DMS153 (cell line): ENCODE measurements around the gene CNTFR.
A peak's percentile ranks its signal among the peaks of the same experiment; 100 is the strongest.
"Not testable (repeated sequence)": the region's sequence is repeated elsewhere in the genome, so short reads cannot be mapped to it uniquely, and the experiment has no call there.

Experiments used
- DNase-seq: peaks from one replicate; lab custom pipeline; 2025; lab: John Stamatoyannopoulos, UW

Gene CNTFR

DNA sequence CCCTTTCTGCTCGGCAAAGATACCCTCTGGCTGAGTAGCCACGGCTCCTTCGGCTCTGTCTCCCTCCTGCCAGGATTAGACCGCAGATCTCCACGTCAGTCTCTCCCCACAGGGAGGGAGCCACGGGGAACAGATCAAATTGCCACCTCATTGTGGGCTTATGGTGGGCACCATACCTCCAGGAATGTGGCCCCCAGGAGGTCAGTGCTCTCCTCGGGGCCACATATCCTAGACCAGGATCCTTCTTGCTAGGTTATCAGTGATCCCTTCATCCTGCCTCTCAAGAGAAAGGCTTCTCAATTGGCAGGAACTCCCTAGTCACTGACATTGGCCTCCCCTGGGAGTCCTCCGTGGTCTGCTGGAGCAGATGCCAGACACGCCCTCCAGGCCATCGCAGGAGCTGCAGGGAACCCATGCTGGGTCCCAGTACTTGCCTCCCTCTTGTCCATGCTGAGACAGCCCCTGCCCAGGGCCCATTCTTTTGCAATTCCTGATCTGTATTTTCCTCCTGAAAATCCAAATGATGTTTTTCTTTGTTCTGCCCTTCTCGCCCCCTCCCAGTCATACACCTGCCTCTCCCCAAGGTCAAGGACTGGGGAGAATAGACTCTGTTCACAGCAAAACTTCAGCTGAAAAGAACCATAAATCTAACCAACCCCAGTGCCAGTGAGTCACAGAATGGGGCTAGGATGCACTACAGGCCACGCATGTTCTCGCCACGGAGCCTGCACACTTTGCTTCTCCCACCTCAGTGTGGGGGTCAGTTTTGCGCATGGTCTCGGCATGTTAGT is 35.1 kb downstream of the CNTFR start:
- peak; percentile 80 for DNase-seq

DNA sequence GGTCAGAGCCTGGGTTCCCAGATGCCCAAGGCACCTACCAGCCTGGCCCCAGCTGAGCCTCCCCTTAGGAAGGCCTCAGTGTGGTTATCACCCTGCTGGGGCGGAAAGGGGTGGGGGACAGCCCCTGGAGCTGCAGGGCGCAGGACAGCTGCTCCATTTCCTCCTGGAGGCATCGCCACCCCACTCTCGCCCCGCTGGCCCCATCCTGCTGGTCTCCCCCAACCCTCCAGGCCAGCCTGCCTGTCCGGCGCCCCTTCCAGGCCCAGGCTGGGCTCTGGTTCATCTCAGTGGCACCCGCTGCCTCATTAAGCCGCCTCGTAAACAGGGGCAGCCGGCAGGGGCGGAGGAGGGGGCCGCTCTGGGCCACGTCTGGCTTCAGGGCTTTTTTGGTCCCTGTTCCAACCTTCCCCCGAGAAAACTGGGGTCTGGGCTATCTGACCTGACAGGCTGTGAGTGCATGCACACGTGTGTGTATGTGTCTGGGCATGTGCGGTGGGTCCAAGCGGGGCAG is 36.0 kb downstream of the CNTFR start:
- no peak for DNase-seq

DNA sequence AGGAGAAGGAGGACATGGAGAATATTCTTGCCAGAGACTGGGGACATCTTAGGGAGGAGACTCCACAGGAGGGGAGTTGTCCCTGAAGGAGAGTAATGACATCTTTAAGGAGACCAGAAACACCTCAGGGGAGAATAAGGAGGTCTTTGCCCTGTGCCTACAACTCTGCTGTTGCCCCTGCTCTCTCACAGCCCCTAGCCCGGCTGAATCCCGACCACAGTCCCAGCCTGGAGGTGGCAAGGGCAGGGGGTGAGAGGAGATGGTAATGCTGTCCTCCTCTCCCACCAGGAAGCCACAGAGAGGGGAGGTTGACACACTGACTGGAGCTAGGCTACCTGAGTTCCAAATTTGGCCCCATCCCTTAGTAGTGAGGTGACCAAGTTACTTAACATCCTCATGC is 36.5 kb downstream of the CNTFR start:
- no peak for DNase-seq

DNA sequence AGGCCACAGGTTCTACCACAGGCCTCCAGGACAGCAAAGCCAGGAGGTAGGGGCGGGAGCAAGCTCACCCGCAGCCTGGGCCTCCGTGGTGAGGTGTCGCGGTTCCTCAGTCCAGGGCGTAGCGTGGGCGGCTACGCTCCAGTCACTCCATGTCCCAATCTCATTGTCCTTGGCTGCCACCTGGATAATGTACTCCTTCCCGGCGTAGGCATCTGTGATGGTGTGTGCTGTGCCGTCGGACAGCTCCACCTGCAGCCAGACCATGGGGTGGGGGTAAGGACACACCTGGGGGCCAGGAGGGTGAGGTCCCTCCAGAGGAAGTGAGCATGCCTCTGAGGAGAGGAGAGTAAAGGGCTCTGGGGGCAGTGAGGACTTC is 36.9 kb downstream of the CNTFR start:
- DNase-seq, result no peak

DNA sequence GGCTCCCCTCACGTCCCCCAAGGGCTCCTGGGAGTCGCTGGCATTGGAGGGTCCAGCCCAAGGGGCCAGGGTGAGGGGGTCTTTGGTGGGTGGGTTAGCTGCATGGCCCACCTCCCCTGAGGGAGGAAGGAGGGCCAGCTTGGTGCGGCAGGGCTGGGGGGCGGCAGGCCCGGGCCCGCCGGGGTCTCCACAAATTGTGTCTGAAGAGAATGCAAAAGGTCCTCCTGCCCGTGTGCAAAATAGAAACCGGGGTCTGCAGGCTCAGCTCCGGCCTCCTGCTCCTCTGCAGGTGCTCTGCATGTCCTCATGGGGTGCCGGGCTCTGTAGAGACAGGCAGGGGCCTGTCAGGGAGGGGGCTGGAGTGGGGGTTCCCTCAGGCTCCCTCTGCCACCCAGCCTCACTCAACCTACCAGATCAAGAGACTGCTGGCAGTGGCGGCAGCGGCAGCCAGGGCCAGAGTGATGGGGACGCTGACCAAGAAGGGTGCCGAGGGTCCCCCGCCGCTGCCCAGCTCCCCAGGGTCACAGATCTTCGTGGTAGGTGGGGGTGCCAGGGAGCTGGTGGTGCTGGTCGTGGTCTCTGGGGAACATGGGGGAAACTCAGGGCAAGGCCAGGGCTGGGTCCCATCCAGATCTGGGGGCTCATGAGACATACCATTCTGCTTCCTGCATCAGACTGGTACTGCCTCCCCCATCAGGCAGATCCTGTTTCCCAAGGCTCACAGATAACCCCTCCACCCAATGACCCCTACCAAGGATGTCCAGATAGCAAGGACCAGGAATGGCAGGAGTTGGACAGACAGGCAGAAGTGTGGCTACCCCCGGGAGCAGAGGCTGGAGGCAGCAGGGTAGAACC is 37.5 kb downstream of the CNTFR start:
- no peak for DNase-seq

DNA sequence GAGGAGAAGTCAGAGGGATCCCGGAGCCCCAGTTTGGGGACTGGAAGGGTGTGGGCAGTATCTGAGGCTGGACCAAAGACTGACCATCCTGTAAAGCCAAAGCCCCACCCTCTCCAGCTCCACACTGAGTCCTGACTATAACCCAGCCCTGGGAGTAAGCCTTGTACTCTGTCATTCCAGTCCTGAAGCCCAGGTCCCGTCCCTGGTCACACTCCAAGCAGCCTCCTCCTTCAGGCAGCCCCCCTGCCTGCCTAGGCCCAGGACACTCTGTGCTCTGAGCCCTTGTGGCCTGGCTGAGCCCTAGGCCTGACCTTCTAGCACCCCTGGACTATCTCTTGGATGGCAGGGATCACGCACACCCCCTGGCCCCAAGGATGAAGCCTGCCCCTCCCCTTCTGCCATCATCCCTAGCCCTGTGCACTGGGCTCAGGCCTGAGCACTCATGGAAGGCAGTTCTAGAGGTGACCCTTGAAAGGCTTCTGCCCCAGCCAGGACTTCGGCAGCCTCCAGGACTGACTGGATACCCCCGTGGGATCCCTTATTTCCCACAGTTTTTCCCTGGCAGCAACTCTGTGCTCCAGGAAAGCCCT is 38.7 kb downstream of the CNTFR start:
- DNase-seq, result no peak

DNA sequence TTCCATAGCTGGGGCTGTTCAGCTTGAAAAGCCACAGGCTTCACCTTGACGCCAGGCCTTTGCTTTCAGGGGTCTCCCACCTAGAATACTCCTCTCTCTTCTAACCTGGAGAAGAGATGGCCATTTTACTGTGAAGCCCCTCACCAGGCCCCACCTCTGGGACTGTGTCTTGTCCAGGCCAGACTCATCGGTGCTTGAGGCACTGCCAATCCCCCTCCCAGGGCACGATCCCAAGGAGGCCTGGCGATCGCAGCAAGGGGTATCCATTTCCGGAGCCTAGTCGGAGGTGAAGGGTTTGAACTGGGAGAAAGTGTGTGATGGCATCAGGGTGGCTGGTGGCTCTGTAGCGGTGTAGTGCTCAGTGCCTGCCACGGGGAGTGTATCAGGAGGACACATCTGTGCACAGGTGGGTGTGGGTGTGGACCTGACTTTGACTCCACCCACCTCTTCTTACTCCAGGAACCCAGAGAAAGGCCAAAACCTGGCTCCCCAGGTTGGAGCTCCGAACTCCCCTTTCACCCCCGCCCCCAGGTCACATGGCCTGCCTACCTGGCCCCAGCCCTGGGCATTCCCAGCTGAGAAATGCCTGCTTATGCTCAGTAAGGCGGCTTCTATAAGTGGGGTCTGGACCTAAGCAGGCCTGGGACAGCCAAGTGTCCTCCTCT is 39.4 kb downstream of the CNTFR start:
- no peak for DNase-seq

DNA sequence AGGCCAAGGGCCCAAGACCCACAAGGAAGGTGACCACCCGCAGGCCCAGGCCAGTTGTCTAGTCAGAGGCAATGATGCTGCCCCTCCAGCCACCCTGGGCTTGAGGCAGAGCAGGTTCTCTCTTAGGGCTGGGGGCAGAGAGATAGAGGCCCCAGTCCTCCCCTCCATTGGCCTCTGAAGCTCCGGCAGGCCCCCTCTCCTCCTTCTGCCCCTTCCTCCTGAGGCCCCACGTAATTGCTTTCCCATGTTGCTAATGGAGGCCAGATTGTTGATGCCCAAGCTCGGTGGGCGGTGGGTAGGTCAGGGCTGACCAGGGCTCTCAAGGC is 40.2 kb downstream of the CNTFR start:
- DNase-seq, result no peak

DNA sequence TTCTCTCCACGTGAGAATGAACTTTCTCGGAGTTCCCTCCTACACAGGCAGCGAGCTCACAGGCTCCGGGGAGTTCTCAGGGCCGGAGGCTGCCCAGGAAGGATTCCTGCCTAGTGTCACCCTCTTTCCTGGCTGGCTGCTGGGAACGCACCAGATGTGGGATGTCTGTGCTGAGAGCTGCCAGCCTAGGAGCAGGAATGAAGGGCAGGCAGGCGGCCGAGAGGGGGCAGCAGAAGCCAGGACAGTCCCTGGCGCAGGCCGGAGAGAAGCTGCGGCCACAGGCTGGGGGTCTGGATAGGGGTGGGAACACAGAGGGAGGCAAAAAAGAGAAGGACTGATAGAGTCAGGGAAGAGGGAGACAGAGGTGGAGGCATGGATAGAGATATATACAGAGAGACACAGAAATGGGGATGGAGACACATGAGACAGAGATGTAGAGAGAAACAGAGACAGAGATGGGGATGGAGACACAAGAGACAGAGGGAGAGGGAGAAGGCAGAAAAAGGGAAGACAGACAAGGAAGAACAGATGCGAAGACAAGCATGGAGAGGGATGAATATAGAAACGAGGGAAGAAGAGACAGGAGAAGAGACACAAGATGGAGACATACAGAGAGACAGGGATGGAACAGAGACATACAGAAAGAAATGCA is 41.4 kb downstream of the CNTFR start:
- DNase-seq, result no peak

DNA sequence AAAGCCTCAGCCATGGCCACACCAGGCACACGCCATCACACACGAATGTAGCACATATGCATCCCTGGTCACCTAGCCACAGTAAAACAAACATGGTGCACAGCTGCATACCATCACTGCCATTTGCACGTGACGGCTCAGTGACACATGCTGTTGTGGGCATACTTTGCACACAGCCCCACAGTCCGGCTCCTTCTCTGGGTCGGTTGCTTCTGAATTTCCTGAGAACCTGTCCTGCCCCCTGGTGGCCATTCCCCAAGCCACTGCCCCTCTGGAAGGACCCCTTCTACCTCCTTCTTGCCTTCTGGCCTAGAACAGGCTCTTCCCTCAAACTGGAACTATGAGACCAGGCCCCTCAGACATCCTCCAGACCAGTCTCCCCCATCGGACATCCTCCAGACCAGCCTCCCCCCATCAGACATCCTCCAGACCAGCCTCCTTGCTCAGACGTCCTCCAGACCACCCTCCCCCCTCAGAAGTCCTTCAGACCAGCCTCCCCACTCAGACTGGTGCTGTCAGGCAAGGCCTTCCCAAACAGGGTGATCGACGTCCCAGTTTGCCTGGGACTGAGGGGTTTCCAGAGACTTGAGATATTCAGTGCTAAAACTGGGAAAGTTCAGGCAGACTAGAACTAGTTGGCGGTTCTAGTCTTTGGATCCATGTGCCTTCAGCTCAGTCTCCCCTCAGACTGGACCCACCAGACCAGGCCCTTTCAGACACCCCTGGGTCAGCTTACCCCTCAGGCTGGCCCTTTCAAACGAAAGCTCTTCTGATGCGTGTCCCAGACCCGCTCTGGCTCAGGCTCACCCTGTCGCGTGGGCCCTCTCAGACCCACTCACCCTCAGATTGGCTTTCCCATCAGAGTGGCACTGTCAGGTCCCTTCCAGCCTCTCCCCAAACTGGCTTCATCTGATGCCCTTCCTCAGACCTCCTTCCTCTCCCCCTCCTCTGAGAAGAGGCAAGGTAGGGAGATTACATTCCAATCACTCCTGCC is 42.4 kb downstream of the CNTFR start:
- DNase-seq, result no peak

DNA sequence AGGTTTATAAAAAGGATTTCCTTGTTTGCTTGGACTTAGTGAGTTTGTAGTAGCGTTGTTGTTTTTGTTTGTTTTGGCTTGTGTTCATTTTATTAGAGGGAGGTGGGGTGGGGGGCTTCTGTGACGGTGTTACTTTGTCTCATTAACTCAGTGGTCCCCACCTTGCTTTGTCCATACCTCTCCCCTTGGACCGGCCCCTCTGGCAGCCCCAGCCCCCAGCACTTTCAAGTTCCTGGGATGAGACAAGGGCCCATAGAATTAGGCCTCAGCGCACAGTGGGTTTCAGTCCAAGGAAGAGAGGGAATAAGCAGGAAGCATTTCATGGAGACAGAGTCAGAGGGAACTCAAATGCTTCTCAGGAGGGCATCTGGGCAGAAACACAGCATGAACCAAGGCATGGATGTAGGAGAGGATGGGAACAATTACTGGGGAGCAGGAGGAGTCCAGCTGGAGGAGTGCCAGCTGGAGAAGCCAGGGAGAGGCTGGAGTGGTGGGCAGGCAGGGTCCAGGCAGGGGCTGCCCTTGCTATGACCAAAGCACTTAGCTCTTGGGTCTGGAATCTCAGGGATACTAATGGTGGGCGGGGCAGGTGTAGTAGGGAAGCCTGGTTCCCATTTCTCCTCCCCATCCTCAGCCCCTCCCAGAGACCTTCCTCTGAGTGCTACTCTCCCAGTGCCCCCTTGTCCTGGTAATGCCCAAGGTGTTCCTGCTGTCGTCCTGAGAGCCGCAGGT is 43.3 kb downstream of the CNTFR start:
- no peak for DNase-seq

DNA sequence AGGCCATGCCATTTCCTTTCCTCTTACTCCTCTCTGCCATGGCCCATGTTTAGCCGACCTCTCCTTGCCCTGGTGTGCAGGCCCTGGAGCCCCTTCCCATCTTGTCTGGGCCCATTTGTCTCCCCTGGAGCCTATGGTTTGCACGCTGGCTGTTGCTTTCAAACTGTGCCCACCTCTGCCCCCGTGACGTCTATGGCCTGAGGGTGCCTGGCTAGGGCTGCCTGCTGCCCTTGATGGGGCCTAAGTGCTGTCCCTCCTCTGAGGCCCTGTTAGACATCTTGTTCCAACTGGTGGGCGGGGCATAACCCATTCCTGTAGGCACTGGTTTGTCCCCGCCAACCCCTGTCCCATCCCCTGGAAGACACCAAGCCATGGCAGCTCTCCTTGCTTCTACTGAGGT is 44.0 kb downstream of the CNTFR start:
- DNase-seq, result no peak

DNA sequence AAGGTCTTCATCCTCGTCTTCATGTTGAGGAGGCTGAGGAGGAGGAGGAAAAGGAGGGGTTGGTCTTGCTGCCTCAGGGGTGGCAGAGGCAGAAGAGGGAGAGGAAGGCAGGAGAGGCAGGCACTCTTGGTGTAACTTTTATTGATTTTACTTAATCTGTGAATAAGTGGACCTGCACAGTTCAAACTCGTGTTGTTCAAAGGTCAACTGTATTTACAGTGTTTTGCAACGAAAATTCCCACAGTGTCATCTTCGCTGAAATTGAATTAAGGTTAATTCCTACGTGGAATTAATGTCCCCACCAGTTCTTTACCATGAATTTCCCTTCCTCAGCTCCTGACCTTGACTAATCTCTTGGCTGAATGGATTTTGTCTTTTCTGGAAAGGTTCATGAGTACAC is 45.5 kb downstream of the CNTFR start:
- DNase-seq, result no peak

DNA sequence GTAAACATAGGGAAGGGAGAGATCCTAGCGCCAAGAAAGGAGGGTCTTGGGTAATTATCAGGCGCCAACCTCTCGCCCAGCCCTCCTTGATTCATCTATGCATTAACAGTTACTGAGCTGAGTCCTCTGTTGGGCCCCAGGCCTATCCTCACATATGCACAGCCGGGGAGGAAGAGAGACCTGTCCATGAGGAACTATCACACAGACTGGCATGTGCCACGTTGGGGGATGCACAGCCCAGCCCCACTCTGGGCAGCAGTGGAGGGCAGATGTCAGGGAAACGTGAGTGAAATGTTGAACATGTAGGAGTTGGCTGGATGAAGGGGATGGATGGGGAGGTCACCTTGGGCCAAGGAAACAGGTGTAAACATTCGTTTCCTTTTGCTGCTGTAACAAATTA is 48.0 kb downstream of the CNTFR start:
- DNase-seq, result no peak

DNA sequence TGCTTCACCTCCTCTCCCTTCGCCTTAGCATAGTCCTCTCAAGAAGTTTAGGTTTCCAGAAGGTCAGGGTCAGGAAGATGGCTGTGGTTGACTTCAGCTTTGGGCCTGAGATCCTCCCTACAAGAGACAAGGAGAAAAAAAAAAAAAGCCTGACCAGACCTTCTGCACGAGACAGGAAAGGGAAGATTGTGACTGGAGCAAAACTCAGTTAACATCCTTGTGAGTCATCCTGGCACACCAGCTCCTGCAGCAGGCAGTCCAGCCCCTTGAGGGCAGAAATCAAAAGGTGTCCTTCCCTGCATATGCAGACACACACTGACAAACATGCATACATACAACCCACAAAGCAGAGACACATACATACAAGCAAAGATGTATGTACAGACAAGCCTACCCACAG is 48.7 kb downstream of the CNTFR start:
- DNase-seq, result no peak

DNA sequence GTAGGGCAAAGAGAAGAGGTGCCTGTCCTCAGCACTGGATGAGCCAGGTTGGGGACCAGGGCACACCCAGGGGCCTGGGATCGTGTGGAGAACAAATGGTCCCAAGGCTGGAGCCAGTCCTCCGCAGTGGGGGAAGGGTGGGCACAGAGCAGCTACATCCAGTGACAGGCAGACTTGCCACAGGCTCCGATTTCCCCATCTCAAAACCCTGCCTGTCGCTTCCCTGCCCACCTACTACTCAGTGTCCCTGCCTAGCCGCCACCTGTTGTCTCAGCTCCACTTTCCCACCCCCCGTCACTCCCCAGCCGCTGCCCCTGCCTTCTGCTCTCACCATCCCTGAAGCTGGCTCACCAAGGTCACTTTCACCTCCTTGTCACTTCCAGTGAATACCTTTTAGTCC is 52.8 kb downstream of the CNTFR start:
- no peak for DNase-seq

DNA sequence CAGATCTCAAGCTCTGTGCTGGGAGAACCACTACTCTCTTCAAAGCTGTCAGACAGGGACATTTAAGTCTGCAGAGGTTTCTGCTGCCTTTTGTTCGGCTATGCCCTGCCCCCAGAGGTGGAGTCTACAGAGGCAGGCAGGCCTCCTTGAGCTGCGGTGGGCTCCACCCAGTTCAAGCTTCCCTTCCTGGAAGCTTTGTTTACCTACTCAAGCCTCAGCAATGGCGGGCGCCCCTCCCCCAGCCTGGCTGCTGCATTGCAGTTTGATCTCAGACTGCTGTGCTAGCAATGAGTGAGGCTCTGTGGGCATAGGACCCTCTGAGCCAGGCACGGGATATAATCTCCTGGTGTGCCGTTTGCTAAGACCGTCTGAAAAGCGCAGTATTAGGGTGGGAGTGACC is 57.5 kb downstream of the CNTFR start:
- not testable (repeated sequence) for DNase-seq

DNA sequence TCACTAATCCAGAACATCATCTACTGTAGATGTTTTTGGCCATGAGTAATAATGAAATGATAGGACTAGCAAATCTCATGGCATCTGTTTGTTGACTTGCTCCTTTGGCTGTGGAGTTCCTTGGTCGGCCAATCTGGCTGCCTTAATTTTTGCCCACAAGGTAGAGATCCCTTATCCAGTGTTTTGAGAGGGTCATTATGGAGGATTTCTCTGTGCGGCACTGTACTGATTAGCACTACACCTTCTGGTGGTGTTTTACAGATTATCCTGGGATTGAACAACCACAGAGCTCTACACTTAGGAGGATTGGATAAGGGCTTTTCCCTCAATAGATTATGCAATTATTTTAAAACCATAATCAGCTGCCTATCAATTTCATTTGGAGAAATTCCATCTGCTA is 63.5 kb downstream of the CNTFR start:
- no peak for DNase-seq

DNA sequence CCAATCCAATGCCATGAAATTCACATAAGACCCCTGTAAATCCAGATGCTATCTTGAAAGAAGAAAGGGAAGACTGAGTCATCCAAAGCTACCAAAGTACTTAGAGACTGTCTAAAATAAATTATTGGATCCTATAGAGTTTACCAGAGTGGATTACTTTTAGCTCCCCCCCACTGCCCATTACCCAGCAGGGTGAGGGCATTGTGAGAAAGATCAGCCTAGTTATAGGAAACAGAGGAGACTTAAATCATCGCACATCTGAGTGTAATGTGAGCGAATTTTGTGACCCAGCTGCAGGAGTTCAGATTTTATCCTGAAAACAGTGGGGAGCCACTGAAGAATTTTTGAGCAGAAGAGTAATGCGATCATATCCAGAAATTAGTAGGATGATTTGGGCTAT is 65.2 kb downstream of the CNTFR start:
- no peak for DNase-seq
